ENCODE data around the gene SLC30A2.

Gene SLC30A2

DNA sequence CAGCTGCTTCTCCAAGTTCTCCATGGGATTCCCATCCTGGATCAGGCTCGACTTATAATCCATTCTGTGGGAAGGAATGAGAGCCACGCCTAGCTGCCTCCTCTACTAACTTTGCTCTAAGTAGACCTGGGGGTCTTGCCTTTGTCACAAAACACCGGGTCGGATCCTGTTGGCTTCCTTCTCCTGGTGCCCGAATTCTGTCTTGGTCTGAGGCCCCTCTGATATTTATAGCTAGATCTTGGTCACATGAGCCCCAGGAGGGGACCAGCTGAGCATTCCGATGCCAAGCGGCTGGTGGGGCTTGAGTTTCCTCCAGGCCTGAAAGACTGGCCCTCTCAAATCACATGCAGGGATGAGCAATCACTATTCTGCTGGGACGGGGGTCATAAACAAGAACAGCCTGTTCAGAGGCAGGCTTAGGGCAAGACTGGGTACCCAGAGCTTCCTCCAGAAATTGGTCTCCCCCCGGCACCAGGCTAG, 21.6 kb upstream of the SLC30A2 start, which contains the start of gene TRIM63:
Gene TRIM63, minus strand, starts transcription at position 199 of the 480 bp plus-strand sequence. Its CDS starts 136 bp downstream, at position 63.
- DNase-seq, result no peak

DNA sequence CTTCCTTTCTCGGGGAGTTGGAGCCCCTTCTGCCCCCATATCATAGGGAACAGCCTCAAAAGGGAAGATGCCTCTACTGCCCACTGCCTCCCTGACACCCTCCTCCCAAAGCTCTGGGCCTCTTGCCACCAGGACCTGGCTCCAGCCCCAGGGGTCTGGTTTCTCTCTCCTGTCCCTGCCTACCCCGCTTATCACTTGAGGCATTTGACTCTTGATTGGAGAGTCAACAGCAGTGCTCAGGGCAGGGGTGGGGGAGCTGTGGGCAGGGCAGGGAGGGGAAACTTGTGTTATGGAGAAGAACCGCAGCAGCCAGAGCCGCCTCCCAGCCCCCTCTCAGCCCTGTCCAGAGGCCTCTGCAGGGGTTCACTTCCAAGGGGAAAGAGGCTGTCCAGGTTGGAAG, 20.9 kb upstream of the SLC30A2 start:
- DNase-seq, result no peak

DNA sequence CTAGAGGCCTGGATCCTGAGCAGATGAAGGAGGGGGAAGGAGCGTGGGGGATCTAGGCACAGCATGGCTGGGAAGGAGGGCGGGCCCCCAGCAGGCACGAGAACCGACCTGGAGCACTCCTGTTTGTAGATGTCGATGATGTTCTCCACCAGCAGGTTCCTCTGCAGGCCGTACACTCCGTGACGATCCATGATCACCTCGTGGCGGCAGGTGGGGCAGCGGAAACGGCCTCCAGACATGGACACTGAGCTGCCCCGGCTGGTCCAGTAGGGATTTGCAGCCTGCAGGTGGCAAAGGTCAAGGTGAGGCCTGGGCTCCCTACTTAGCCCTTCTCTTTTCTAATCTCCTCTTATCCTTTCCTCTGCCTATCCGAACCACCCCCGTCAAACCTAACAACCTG, 20.2 kb upstream of the SLC30A2 start:
- DNase-seq, result no peak

DNA sequence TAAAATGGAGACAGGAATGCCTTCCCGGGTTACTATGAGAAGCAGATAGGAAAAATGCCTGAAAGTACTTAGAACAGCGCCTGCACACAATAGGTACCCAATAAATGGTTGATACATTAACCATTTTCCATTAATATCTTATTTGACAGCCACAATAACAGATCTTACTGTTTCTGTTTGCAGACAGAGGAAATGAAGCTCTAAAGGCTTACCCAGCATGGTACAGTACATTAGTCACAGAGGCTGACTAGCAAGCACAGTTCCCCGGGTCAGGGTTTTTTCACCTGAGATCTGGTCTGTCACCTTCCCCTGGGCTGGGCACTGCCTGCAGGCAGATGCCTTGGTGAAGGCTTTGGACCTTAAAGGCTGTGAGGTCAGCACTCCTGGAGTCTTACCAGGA, 18.6 kb upstream of the SLC30A2 start:
- no peak for DNase-seq

DNA sequence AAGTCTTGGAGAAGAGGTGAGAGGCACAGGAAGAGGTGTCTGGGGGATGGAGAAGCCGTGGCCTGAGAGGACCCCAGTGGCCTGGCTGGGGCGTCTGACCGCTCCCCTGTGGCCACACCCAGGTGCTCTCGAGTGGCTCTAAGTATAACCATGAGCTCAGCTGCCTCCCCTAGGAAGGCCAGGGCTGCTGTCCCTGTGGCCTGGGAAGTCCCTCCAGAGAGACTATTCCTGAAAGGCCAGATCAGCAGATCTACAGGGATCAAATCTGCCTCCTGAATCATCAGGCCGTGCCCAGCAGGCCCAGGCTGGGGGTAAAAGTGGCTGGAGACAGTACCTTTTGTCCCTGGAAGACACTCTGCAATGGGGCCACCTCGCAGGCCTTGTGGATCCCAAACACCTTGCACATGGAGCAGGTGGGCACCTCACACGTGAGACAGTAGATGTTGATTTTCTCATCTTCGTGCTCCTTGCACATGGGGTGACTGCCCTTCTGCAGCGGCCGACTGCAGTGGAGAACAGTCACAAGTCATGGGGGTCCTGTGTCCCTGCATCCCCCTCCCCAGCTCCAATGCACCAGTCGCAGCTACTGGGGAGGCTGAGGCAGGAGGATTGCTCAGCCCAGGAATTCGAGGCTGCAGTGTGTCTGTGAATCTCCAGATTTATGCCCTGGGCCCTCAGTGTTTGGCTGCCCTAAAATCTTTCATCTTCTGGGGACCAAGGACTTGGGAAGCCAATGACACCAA, 15.1 kb upstream of the SLC30A2 start:
- DNase-seq, result no peak

- no peak for DNase-seq
These were observed 14.0 kb upstream of the SLC30A2 start for GRCh38 chr1:26059906-26060305.

GRCh38 chr1:26058052-26058595, 12.2 kb upstream of the SLC30A2 start:
- no peak for DNase-seq

GRCh38 chr1:26057189-26057588, 11.3 kb upstream of the SLC30A2 start:
- no peak for DNase-seq

GRCh38 chr1:26055041-26055440, 9.1 kb upstream of the SLC30A2 start:
- DNase-seq, result no peak

DNA sequence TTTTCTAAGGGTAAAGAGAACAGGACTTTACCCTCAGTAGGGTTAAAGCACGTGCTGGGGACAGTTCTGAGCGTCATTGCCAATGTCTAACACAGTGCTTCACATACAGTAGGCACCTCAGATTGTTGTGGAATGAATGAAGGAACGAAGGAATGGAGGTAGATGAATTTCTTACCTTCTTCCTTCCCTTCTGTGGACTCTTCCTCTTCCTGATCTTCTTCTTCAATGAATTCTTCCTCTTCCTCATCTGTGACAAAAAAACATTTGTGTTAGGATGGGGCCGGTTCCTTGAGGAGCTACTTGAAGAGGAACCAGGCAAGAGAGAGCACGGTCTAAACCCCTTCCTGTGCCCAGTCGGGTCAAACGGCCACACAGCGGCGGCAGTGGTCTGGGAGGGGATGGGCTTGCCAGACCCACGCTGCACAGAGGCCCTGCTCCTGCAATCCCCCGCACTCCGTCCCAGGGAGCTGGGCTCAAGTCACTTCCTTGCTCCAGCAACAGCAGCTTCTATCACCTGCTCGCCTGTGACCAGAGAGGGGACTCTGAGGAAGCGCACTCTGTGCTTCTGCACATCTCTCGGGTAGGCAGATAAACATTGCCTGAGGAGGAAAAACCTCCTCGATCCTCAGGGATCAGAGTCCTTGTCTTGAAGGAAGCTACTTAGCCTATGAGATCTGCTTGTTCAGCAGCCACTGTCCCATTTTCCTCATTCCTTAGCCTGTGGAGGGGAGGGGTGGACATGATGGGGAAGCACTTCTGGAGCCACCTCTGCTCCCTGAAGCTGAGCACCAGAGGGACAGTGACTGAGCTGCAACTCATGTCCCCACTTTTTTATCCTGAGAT, 8.0 kb upstream of the SLC30A2 start:
- no peak for DNase-seq

GRCh38 chr1:26050248-26050640, 4.3 kb upstream of the SLC30A2 start:
- DNase-seq, result no peak

GRCh38 chr1:26049531-26050247, 3.8 kb upstream of the SLC30A2 start:
- no peak for DNase-seq

GRCh38 chr1:26047278-26047874, 1.5 kb upstream of the SLC30A2 start:
- DNase-seq, result no peak

DNA sequence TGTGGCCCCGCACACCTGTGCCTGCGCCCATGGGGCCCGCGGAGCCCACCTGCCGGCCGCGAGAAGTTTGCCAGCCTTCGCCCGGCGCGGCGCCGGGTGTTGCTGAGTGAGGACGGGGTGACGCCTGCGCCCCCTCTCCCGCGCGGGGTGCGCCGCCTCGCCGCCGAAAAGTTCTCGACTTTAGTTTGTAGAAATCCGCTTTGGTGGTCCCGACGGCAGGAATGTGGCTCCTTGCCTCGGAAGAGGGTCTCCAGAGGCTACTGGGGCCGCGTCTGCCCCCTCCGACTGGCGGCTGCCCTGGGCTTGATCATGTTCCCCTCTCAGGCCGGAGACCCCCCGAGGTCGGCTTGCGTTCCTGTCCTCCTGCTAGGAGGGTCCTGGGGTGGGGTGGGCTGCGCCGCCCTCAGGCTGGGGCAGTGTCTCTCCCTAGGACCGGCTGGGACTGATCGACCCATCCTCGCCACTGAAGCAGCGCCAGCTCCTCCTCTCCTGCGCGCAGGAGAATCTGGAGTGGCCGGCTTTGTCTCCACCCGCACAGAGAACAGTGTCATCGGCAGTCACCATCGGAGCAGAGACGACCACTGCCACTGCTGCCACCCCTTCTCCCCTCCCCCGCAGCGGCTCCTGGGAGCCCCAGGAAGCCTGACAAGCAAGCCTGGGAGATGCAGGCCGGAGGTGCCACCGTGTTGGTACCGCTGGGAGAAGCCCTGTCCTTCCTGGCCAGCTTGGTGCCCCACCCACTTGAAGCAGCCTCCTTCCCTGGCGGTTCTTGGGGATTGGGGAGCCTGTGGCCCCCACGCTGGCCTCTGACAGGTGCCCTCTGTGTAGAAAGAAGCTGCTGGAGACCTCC, 553 bp upstream of the SLC30A2 start:
- no peak for DNase-seq

DNA sequence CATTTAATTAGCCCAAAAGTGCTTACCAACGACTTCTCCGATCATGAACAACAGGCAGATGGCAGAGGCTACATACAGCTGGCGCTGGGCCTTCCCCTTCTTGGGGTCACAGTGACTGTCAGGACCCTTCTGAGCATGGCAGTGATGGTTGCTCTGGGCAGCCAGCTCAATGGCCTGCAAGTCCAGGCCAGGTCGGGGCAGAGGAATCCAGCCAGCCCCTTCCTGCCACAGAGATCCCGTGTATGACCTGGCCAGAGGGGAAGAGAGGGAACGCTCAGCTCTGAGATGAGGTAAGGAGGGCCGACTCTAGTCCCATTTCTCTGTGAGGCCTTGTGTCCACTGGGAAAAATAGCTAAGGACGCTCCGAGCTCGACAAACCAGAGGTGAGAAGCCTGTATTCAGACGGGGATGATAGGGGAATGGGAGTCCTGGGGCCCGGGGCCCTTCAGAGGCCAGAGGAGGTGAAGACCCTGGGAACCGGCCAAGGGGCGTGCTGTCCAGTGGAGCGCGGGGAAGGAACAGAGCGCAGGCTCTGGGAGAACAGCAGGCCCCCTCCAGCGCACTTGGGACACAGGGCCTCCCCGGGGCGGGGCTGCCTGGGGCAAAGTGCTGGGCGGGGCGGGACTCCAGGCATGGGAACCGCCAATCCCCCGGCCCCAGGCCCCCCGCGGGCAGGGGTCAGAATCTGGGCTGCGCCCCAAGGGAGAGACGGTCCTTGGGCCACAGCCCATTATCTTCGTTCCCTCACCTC, 772 bp downstream of the SLC30A2 start:
- no peak for DNase-seq

- no peak for DNase-seq
These were observed 1.5 kb downstream of the SLC30A2 start for GRCh38 chr1:26044414-26044813.

GRCh38 chr1:26043765-26044164, 2.2 kb downstream of the SLC30A2 start:
- DNase-seq, result no peak

- DNase-seq, result no peak
These were observed 3.9 kb downstream of the SLC30A2 start for GRCh38 chr1:26041978-26042377.

- no peak for DNase-seq
These were observed 4.5 kb downstream of the SLC30A2 start for GRCh38 chr1:26041401-26041800.

DNA sequence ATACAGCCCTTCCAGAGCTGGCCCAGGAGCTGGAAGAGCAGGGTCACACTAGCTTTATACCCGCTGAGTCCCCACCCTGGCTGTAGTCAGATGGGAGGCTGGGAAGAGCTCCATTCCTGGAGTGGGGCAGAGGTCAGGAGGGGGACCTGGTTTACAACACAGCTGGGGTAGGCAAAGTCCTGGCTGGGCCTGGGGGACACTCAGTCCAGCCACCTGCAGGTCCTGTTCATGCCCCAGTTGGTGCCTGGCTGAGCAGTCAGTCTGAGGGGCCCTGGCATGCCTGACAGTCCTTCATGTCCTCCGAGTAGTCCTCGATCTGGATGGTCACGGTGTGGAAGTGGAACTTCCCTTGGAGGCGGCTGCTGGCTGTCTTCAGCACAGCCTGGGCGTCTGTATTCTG, 7.0 kb downstream of the SLC30A2 start:
- DNase-seq, result no peak

DNA sequence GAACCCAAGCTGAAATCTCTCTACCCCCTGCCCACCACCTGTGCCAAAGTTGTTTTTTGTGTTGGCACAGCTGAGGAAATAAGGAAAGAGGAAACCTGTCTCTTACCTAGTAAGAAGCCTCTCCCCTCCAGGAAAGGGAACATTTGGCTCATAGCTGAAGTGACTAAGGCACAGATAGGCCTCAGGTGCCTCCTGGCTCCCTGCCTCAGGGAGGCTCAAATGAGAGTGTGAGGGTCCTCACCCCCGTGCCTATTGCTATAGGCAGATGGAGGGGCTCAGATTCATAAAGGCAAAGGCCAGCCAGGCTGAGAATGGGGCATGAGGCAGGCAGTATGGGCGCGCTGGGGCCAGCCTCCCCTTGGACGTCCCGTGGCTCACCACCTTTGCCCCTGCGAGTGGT, 7.4 kb downstream of the SLC30A2 start:
- DNase-seq, result no peak
